HCT116 (cell line): Measurements from ENCODE around the gene DYNLT1. TPM values are rescaled to one million over a fixed set of nuclear protein-coding genes. Genes with fewer than 3 reads are reported as not detected.

ENCODE experiments used
- ATAC-seq: fragments of 200-7000 bp; cut with Tn5 transposase; 2 replicates; pipeline ENCODE4 v1.9.1; 2020; ENCODE audit warnings: mild to moderate bottlenecking, moderate library complexity
- BruUV-seq: library from RNA; stranded (reverse); fragments of 400-500 nt; replicated peaks from 2 replicates; lab custom pipeline; 2021; lab: Mats Ljungman, UMichigan
- CTCF ChIA-PET: fragments of 300-600 bp; sonication (Branson Sonifier 250); formaldehyde crosslinking; loops from one replicate; lab custom pipeline; 2021; ENCODE audit warnings: antibody characterized with exemption; lab: Charles Lee
- POLR2A ChIA-PET: fragments of 300-600, 350-600 bp; sonication (Branson Sonifier 250); formaldehyde crosslinking; loops from one replicate; lab custom pipeline; 2021; ENCODE audit warnings: antibody characterized with exemption; lab: Charles Lee
- RAD21 ChIA-PET, 2 experiments: fragments of 300-600 bp; sonication (Branson Sonifier 250); formaldehyde crosslinking; loops; one replicate each; lab custom pipeline; 2023; ENCODE audit warnings: low total read pairs in 2 of 2; ENCODE audit not compliant: uncharacterized antibody in 2 of 2, unreplicated experiment in 2 of 2, low non-redundant PET in 1 of 2; lab: Charles Lee
- DNase-seq: peaks from one replicate; pipeline ENCODE4 v3.0.0-alpha.2; 2010; ENCODE audit warnings: low read depth, low spot score
- H2AFZ ChIP-seq: fragments of 200-600 bp; shearing (Covaris generic), sonication (generic); 2 replicates; pipeline ENCODE4 v1.6.1; 2017; ENCODE audit warnings: low read depth, mixed run types, mixed read lengths, antibody characterized with exemption, low read length; ENCODE audit not compliant: poor library complexity, severe bottlenecking
- H3K27ac ChIP-seq: 2 replicates; pipeline ENCODE4 v1.5.1; 2012; ENCODE audit warnings: low read depth, low read length
- H3K27me3 ChIP-seq: fragments of 200-600 bp; sonication (generic); 2 replicates; pipeline ENCODE4 v1.6.1; 2016; ENCODE audit warnings: mixed run types, low read length, mixed read lengths; ENCODE audit not compliant: insufficient read depth
- H3K36me3 ChIP-seq, 2 experiments: fragments of 200-500 bp in 1 of 2; fragments of 200-600 bp in 1 of 2; sonication (Bioruptor generic) in 1 of 2; sonication (generic) in 1 of 2; 2 replicates each; pipeline versions ENCODE4 v1.5.1 to v1.6.1; 2014 to 2016; ENCODE audit warnings: low read length in 2 of 2, inconsistent platforms in 1 of 2, mixed read lengths in 1 of 2, mixed run types in 1 of 2; ENCODE audit not compliant: insufficient read depth in 2 of 2, control insufficient read depth in 1 of 2
- H3K4me1 ChIP-seq, 2 experiments: fragments of 200-600 bp in 1 of 2; sonication (generic) in 1 of 2; 2 replicates each; pipeline versions ENCODE4 v1.5.1 to v1.6.1; 2012 to 2017; ENCODE audit warnings: low read length in 2 of 2, inconsistent platforms in 1 of 2, mild to moderate bottlenecking in 1 of 2, mixed read lengths in 1 of 2, mixed run types in 1 of 2, moderate library complexity in 1 of 2; ENCODE audit not compliant: insufficient read depth in 2 of 2, control insufficient read depth in 1 of 2
- H3K4me2 ChIP-seq: fragments of 200-600 bp; sonication (generic); 2 replicates; pipeline ENCODE4 v1.6.1; 2017; ENCODE audit warnings: mixed run types, low read length, mixed read lengths
- H3K4me3 ChIP-seq, 2 experiments: fragments of 200-600 bp in 1 of 2; sonication (generic) in 1 of 2; replicated peaks in 1 of 2; 2 replicates each; pipeline ENCODE4 v1.5.1; 2011 to 2016; ENCODE audit warnings: low read length in 2 of 2, control low read depth in 1 of 2, low read depth in 1 of 2, mild to moderate bottlenecking in 1 of 2, mixed read lengths in 1 of 2, mixed run types in 1 of 2
- H3K79me2 ChIP-seq: fragments of 200-600 bp; sonication (generic); 2 replicates; pipeline ENCODE4 v1.6.1; 2017; ENCODE audit warnings: mild to moderate bottlenecking, mixed run types, low read length, moderate library complexity, mixed read lengths; ENCODE audit not compliant: insufficient read depth
- H3K9ac ChIP-seq: fragments of 200-600 bp; sonication (generic); 2 replicates; pipeline ENCODE4 v1.6.1; 2016; ENCODE audit warnings: low read length, mixed read lengths
- H3K9me2 ChIP-seq: fragments of 200-600 bp; sonication (generic), shearing (Covaris generic); 2 replicates; pipeline ENCODE4 v1.6.1; 2017; ENCODE audit warnings: mixed run types, mild to moderate bottlenecking, moderate library complexity; ENCODE audit not compliant: insufficient read depth
- H3K9me3 ChIP-seq, 2 experiments: fragments of 200-500 bp in 1 of 2; fragments of 200-600 bp in 1 of 2; sonication (Bioruptor generic) in 1 of 2; sonication (generic) in 1 of 2; 2 replicates each; pipeline ENCODE4 v1.6.1; 2014 to 2017; ENCODE audit warnings: low read length in 2 of 2, mixed read lengths in 2 of 2, inconsistent platforms in 1 of 2, low read depth in 1 of 2, mild to moderate bottlenecking in 1 of 2, mixed run types in 1 of 2, moderate library complexity in 1 of 2; ENCODE audit not compliant: control insufficient read depth in 1 of 2, insufficient read depth in 1 of 2
- H4K20me1 ChIP-seq: fragments of 200-600 bp; sonication (generic), shearing (Covaris generic); 2 replicates; pipeline ENCODE4 v1.6.1; 2017; ENCODE audit warnings: mixed run types, mild to moderate bottlenecking, moderate library complexity; ENCODE audit not compliant: insufficient read depth
- ATF3 ChIP-seq: IDR thresholded peaks from 2 replicates; pipeline ENCODE4 v1.6.1; 2012
- CEBPB ChIP-seq: IDR thresholded peaks from 2 replicates; pipeline ENCODE4 v1.6.1; 2012; ENCODE audit warnings: low read depth
- EGR1 ChIP-seq: IDR thresholded peaks from 2 replicates; pipeline ENCODE4 v1.6.1; 2012; ENCODE audit warnings: low read depth
- FOSL1 ChIP-seq: IDR thresholded peaks from 2 replicates; pipeline ENCODE4 v1.6.1; 2012; ENCODE audit warnings: low read depth
- POLR2AphosphoS5 ChIP-seq: IDR thresholded peaks from 2 replicates; pipeline ENCODE4 v1.6.1; 2011; ENCODE audit warnings: mild to moderate bottlenecking, low read depth, low read length, moderate library complexity
- RAD21 ChIP-seq: IDR thresholded peaks from 2 replicates; pipeline ENCODE4 v1.6.1; 2012; ENCODE audit warnings: low read depth, mild to moderate bottlenecking
- SRF ChIP-seq: IDR thresholded peaks from 2 replicates; pipeline ENCODE4 v1.6.1; 2012; ENCODE audit warnings: low read depth
- intact Hi-C: fragments of 100-400 bp; cut with micrococcal nuclease; formaldehyde crosslinking; loops from 2 replicates; pipeline ENCODE4 v1.10.0; 2022
- total RNA-seq: library from RNA; stranded (reverse); gene quantifications from one replicate; pipeline ENCODE4 v1.2.1, GENCODE V29; 2021; ENCODE audit not compliant: unreplicated experiment

The DYNLT1 gene
- total RNA-seq, 1 experiment from 2014 or later: 239 TPM

- intact Hi-C loops: loop anchor here (10.0 kb wide), 1 partner anchor 351 kb away; no protein-coding TSS in a partner anchor
- peak overlapping the region; percentile 97 for H3K27ac ChIP-seq
- CTCF ChIA-PET: interaction anchor here (1.0 to 3.4 kb wide), 4 partner anchors 29 to 491 kb away, joined by 3 to 12 read pairs (median 6); no protein-coding TSS in a partner anchor
- no peak for TF ChIP-seq ATF3
- no peak for TF ChIP-seq CEBPB
- no peak for TF ChIP-seq EGR1
- TF ChIP-seq SRF: no peak
- TF ChIP-seq RAD21: no peak
- ATAC-seq (no peak), DNase-seq (no peak)
- H3K9me3 ChIP-seq: no peaks in the 10 kb centered on the region
- peaks cover 74% of the 10 kb centered on the region for H3K79me2 ChIP-seq
- BruUV-seq: no TSS peak
- peaks cover 54 to 67% of the 10 kb centered on the region in 2 experiments for H3K4me1 ChIP-seq
- no peaks in the 10 kb centered on the region for H3K27me3 ChIP-seq
- peak overlapping the region; percentile 97 for H3K9ac ChIP-seq
- H3K9me2 ChIP-seq: no peaks in the 10 kb centered on the region
- H2AFZ ChIP-seq: no peak overlapping the region
- no peaks in the 10 kb centered on the region for H4K20me1 ChIP-seq
- H3K4me3 ChIP-seq: peak overlapping the region; percentile 89 to 91
- RAD21 ChIA-PET: no interaction called here
- POLR2A ChIA-PET: interaction anchor here (1.2 to 2.3 kb wide), 2 partner anchors 29 to 63 kb away, joined by 4 to 9 read pairs; no protein-coding TSS in a partner anchor
- H3K4me2 ChIP-seq: peak overlapping the region; percentile 89
- peaks cover 0 to 10% of the 10 kb centered on the region in 2 experiments; a peak in 2 of 4 replicates for H3K36me3 ChIP-seq
Measured at GRCh38 chr6:158643836-158644230, 710 bp downstream of the DYNLT1 start.

- Histone ChIP-seq H2AFZ (no peak overlapping the region), H3K27me3 (no peaks in the 10 kb centered on the region), H3K9ac (peak overlapping the region; percentile 97), H3K9me3 (no peaks in the 10 kb centered on the region), H3K27ac (peak overlapping the region; percentile 97), H3K9me2 (no peaks in the 10 kb centered on the region), H4K20me1 (no peaks in the 10 kb centered on the region), H3K36me3 (peaks cover 0 to 16% of the 10 kb centered on the region in 2 experiments; a peak in 3 of 4 replicates), H3K4me2 (peak overlapping the region; percentile 89), H3K4me3 (peak overlapping the region; percentile 89 to 91; a peak in 3 of 4 replicates), H3K4me1 (peaks cover 45 to 55% of the 10 kb centered on the region in 2 experiments), H3K79me2 (peaks cover 85% of the 10 kb centered on the region)
- POLR2A ChIA-PET: no interaction called here
- TF ChIP-seq FOSL1 (no peak), POLR2AphosphoS5 (peak; percentile 63)
- no TSS peak for BruUV-seq
- ATAC-seq (peak; percentile 37), DNase-seq (no peak)
- CTCF ChIA-PET: interaction anchor here (1.2 kb wide), 2 partner anchors 421 to 492 kb away, joined by 3 to 5 read pairs; no protein-coding TSS in a partner anchor
- RAD21 ChIA-PET: no interaction called here
- intact Hi-C loops: loop anchor here (10.0 kb wide), 1 partner anchor 353 kb away; no protein-coding TSS in a partner anchor
Measured at GRCh38 chr6:158642097-158642601, 2.4 kb downstream of the DYNLT1 start.
